ENCODE measurements around the gene GJC2. TPM values are rescaled to one million over a fixed set of nuclear protein-coding genes. Genes with fewer than 3 reads are reported as not detected.

GJC2 gene
- total and polyA plus RNA-seq, 2 donors (not counting 3 experiments of a cell fraction or from before 2014, with no cell fraction given) = 0.58 to 1.2 TPM

GRCh38 chr1:228106800-228107054 lies 43.0 kb upstream of the GJC2 start:
- H3K36me3 ChIP-seq (ENCODE audit: control insufficient read depth in 2 of 2, extremely low read depth in 1 of 2, insufficient read depth in 2 of 2, low read length in 2 of 2) = peaks cover 0 to 8% of the 10 kb centered on the region in 2 experiments
- no TSS peak for BruUV-seq (replicated peaks)
- H3K4me3 ChIP-seq (replicated peaks in 1 of 3; ENCODE audit: insufficient read depth in 1 of 3, low read depth in 1 of 3, low read length in 3 of 3) = no peak overlapping the region
- dilution Hi-C loops (cut with MboI; ENCODE audit: extremely low pct_ligation_motif_present, low sequenced_read_pairs) = no loop called here
- DNase-seq (ENCODE audit: low read depth, low spot score) = no peak
- no peak overlapping the region for H2AFZ ChIP-seq (ENCODE audit: low read depth, low read length)
- FAIRE-seq = no peak
- peaks cover 19% of the 10 kb centered on the region for H3K79me2 ChIP-seq (ENCODE audit: control insufficient read depth, insufficient read depth, low read length)
- H3K9ac ChIP-seq (replicated peaks; ENCODE audit: extremely low read depth, insufficient read depth, low read length) = no peak overlapping the region
- TF ChIP-seq JUN (IDR thresholded peaks at IDR 0.05; ENCODE audit: borderline replicate concordance, insufficient read depth, insufficient read length, low read depth) = no peak
- TF ChIP-seq GATA2 (IDR thresholded peaks at IDR 0.05; ENCODE audit: insufficient read depth, insufficient read length, low read depth, low read length) = no peak
- no peak for TF ChIP-seq MYC (IDR thresholded peaks at IDR 0.05; ENCODE audit: low read depth, low read length)
- TF ChIP-seq POLR2AphosphoS5 (IDR thresholded peaks at IDR 0.05; ENCODE audit: insufficient read depth, low read depth, low read length) = no peak
- no peak for TF ChIP-seq CTCF (IDR thresholded peaks at IDR 0.05; ENCODE audit: extremely low read depth in 1 of 2, insufficient read depth in 1 of 2, low read depth in 1 of 2, low read length in 2 of 2)
- H3K27me3 ChIP-seq (ENCODE audit: control insufficient read depth in 2 of 2, insufficient read depth in 2 of 2, low read length in 2 of 2) = no peaks in the 10 kb centered on the region
- H3K27ac ChIP-seq (ENCODE audit: insufficient read depth, low read depth, low read length) = no peak overlapping the region
- no peaks in the 10 kb centered on the region for H4K20me1 ChIP-seq (replicated peaks; ENCODE audit: control insufficient read depth, extremely low read depth, insufficient read depth, low read length)
- no peaks in the 10 kb centered on the region for H3K9me3 ChIP-seq (replicated peaks; ENCODE audit: control insufficient read depth, insufficient read depth, low read length)
- ChIA-PET CTCF (interaction anchor here (1.0 to 1.3 kb wide), 2 partner anchors 42 to 107 kb away, joined by 3 to 4 read pairs; no protein-coding TSS in a partner anchor), POLR2A (no interaction called here)
- peaks cover 19% of the 10 kb centered on the region for H3K4me1 ChIP-seq (ENCODE audit: control insufficient read depth, extremely low read depth, insufficient read depth, low read length)
- no peak overlapping the region for H3K4me2 ChIP-seq (ENCODE audit: insufficient read depth, low read length)
- no peaks in the 10 kb centered on the region for H3K9me1 ChIP-seq (replicated peaks; ENCODE audit: control insufficient read depth, extremely low read depth, insufficient read depth, low read length)
- intact Hi-C loops (cut with micrococcal nuclease) = loop anchor here (5.0 kb wide), 1 partner anchor 351 kb away; a partner anchor contains a TSS

GRCh38 chr1:228107636-228108035 lies 42.1 kb upstream of the GJC2 start:
- dilution Hi-C loops (cut with MboI; ENCODE audit: extremely low pct_ligation_motif_present, low sequenced_read_pairs) (no loop called here), intact Hi-C loops (cut with micrococcal nuclease) (loop anchor here (5.0 kb wide), 1 partner anchor 350 kb away; a partner anchor contains a TSS)
- H3K27ac ChIP-seq (ENCODE audit: insufficient read depth, low read depth, low read length) = no peak overlapping the region
- DNase-seq (ENCODE audit: low read depth, low spot score) = no peak
- BruUV-seq (replicated peaks) = no TSS peak
- TF ChIP-seq MYC (IDR thresholded peaks at IDR 0.05; ENCODE audit: low read depth, low read length) = no peak
- TF ChIP-seq FOS (IDR thresholded peaks at IDR 0.05; ENCODE audit: borderline replicate concordance, insufficient read depth, low read length) = no peak
- TF ChIP-seq POLR2AphosphoS5 (IDR thresholded peaks at IDR 0.05; ENCODE audit: insufficient read depth, low read depth, low read length) = no peak
- no peak for TF ChIP-seq POLR2A (IDR thresholded peaks at IDR 0.05; ENCODE audit: low read depth, low read length)
- no peak for TF ChIP-seq EZH2 (IDR thresholded peaks at IDR 0.05; ENCODE audit: borderline replicate concordance, low read depth, low read length, severe bottlenecking)
- TF ChIP-seq CTCF (IDR thresholded peaks at IDR 0.05; ENCODE audit: extremely low read depth in 1 of 2, insufficient read depth in 1 of 2, low read depth in 1 of 2, low read length in 2 of 2) = no peak
- no peak for TF ChIP-seq GATA2 (IDR thresholded peaks at IDR 0.05; ENCODE audit: insufficient read depth, insufficient read length, low read depth, low read length)
- no peak for TF ChIP-seq JUN (IDR thresholded peaks at IDR 0.05; ENCODE audit: borderline replicate concordance, insufficient read depth, insufficient read length, low read depth)
- no peak for TF ChIP-seq MAX (IDR thresholded peaks at IDR 0.05; ENCODE audit: insufficient read depth, insufficient read length)
- H3K27me3 ChIP-seq (ENCODE audit: control insufficient read depth in 2 of 2, insufficient read depth in 2 of 2, low read length in 2 of 2) = no peaks in the 10 kb centered on the region
- H3K4me1 ChIP-seq (ENCODE audit: control insufficient read depth, extremely low read depth, insufficient read depth, low read length) = peaks cover 17% of the 10 kb centered on the region
- no peak overlapping the region for H3K4me2 ChIP-seq (ENCODE audit: insufficient read depth, low read length)
- CTCF ChIA-PET = no interaction called here
- H2AFZ ChIP-seq (ENCODE audit: low read depth, low read length) = no peak overlapping the region
- H3K79me2 ChIP-seq (ENCODE audit: control insufficient read depth, insufficient read depth, low read length) = peaks cover 13% of the 10 kb centered on the region
- H3K9ac ChIP-seq (replicated peaks; ENCODE audit: extremely low read depth, insufficient read depth, low read length) = no peak overlapping the region
- no peaks in the 10 kb centered on the region for H3K9me1 ChIP-seq (replicated peaks; ENCODE audit: control insufficient read depth, extremely low read depth, insufficient read depth, low read length)
- no peaks in the 10 kb centered on the region for H3K9me3 ChIP-seq (replicated peaks; ENCODE audit: control insufficient read depth, insufficient read depth, low read length)
- no peak overlapping the region for H3K4me3 ChIP-seq (replicated peaks in 1 of 3; ENCODE audit: insufficient read depth in 1 of 3, low read depth in 1 of 3, low read length in 3 of 3)
- no peak for FAIRE-seq
- H3K36me3 ChIP-seq (ENCODE audit: control insufficient read depth in 2 of 2, extremely low read depth in 1 of 2, insufficient read depth in 2 of 2, low read length in 2 of 2) = peaks cover 0 to 8% of the 10 kb centered on the region in 2 experiments
- H4K20me1 ChIP-seq (replicated peaks; ENCODE audit: control insufficient read depth, extremely low read depth, insufficient read depth, low read length) = no peaks in the 10 kb centered on the region
- POLR2A ChIA-PET = no interaction called here

Data from endothelial cell of umbilical vein (primary cell).